Sigmoid colon (tissue), 7 donors: ENCODE data around the gene JOSD2. TPM values are rescaled to one million over a fixed set of nuclear protein-coding genes. Genes with fewer than 3 reads are reported as not detected.

Experiments used
- DNase-seq: peaks from one replicate; pipeline ENCODE4 v3.0.0-alpha.2; 2019
- H3K27ac ChIP-seq, 4 donors: fragments of 200-600 bp; sonication (generic); one replicate each; pipeline ENCODE4 v1.5.1; 2016 to 2019; ENCODE audit warnings: mild to moderate bottlenecking in 1 of 4
- H3K27me3 ChIP-seq, 3 donors: fragments of 200-600 bp; sonication (generic); one replicate each; pipeline ENCODE4 v1.5.1; 2019; ENCODE audit warnings: mild to moderate bottlenecking in 1 of 3
- H3K36me3 ChIP-seq, 4 donors: fragments of 200-600 bp; sonication (generic); one replicate each; pipeline ENCODE4 v1.5.1; 2016 to 2019
- H3K4me1 ChIP-seq, 4 donors: fragments of 200-600 bp; sonication (generic); one replicate each; pipeline ENCODE4 v1.5.1; 2017 to 2019
- H3K4me3 ChIP-seq, 4 donors: fragments of 200-600 bp; sonication (generic); one replicate each; pipeline ENCODE4 v1.5.1; 2017 to 2019; ENCODE audit warnings: mild to moderate bottlenecking in 2 of 4, moderate library complexity in 1 of 4
- H3K9me3 ChIP-seq, 4 donors: fragments of 200-600 bp in 3 of 4; sonication (generic) in 3 of 4; one replicate each; pipeline versions ENCODE4 v1.5.1 to v1.6.1; 2013 to 2019
- EP300 ChIP-seq, 4 donors: sonication (generic); formaldehyde crosslinking; IDR thresholded peaks; one replicate each; pipeline ENCODE4 v1.6.1; 2017; ENCODE audit warnings: antibody characterized with exemption in 4 of 4
- POLR2A ChIP-seq, 2 donors: fragments of 450-650 bp; IDR thresholded peaks; one replicate each; pipeline ENCODE4 v1.6.1; 2016; ENCODE audit warnings: antibody characterized with exemption in 2 of 2, mild to moderate bottlenecking in 2 of 2, moderate library complexity in 2 of 2
- POLR2AphosphoS5 ChIP-seq, 4 donors: sonication (generic); formaldehyde crosslinking; IDR thresholded peaks; one replicate each; pipeline ENCODE4 v1.6.1; 2017; ENCODE audit warnings: antibody characterized with exemption in 4 of 4
- WGBS, 2 donors: extraction: QIAGEN DNeasy Blood & Tissue Kit; methylation state at CpG; one replicate each; pipeline ENCODE4 v1.1.7; 2013; 5-methylcytosine and 5-hydroxymethylcytosine counted together
- intact Hi-C: fragments of 100-400 bp; cut with DNase I; formaldehyde crosslinking; loops from one replicate; pipeline ENCODE4 v1.15.1; 2023
- polyA plus RNA-seq, 3 donors: library from polyadenylated mRNA; stranded (reverse); fragments of 200-250 nt; gene quantifications; one replicate each; pipeline ENCODE4 v1.2.3, GENCODE V29; 2013
- total RNA-seq, 4 donors: library from RNA; depleted of rRNA; stranded (reverse); fragments of >200 nt; gene quantifications; one replicate each; pipeline ENCODE4 v1.1.0, GENCODE V29; 2016
- TF ChIP-seq, protein P1 (sequence below), 4 experiments: fragments of 450-650 bp in 3 of 4; fragments of 200-600 bp in 1 of 4; IDR thresholded peaks; one replicate each; pipeline ENCODE4 v1.5.1; 2016 to 2019; ENCODE audit warnings: antibody characterized with exemption in 4 of 4, mild to moderate bottlenecking in 3 of 4, moderate library complexity in 2 of 4
- donor health status: healthy with polysubstance abuse.
- donor health status: Bipolar disorder and iron deficiency.
- donor health status: healthy.

The JOSD2 gene
- total and polyA plus RNA-seq, 7 donors: 23.5 to 85.1 (median 47.9) TPM

DNA sequence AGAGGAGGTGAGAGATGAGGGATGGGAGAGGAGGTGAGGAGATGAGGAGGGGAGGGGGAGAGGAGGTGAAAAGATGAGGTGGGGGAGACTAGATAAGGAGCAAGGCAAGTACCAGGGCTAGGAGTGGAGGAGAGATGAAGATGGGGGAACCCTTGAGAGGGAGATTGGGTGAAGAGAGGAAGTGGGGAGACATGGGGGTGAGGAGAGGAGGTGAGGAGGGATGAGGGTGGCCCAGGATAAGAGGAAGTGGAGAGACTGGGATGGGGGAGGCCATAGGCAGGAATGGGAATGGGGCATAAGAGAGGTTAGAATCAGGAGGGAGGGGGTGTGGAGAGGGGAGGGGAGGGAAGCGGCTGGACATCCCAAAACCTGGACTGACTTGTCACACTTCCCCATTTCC lies 51.4 kb downstream of the JOSD2 start:
- H3K36me3 ChIP-seq: no peaks in the 10 kb centered on the region
- no peak overlapping the region for H3K27ac ChIP-seq
- no peaks in the 10 kb centered on the region for H3K9me3 ChIP-seq
- 20 to 62% methylated on average over 1 of the region's 1 CpG for WGBS, 2 donors
- no peak for TF ChIP-seq POLR2AphosphoS5 (IDR thresholded peaks at IDR 0.05)
- peaks cover 4 to 50% (median 26%) of the 10 kb centered on the region in 3 donors for H3K27me3 ChIP-seq
- no peaks in the 10 kb centered on the region for H3K4me1 ChIP-seq
- no peak overlapping the region for H3K4me3 ChIP-seq
- intact Hi-C loops: loop anchor here (2.0 kb wide), 1 partner anchor 91 kb away; no protein-coding TSS in a partner anchor
- DNase-seq: no peak

DNA sequence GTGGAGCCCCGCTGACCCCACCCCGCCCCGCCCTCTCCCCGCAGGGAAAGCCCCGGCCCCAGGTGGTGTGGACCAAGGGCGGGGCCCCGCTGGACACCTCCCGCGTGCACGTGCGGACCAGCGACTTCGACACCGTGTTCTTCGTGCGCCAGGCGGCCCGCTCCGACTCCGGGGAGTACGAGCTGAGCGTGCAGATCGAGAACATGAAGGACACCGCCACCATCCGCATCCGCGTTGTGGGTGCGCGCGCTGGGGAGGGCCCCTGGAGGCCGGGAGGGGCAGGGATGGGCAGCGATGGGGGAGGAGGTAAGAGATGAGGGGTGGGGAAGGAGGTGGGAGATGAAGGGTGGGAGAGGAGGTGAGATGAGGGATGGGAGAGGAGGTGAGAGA lies 51.9 kb downstream of the JOSD2 start:
- intact Hi-C loops: no loop called here
- Histone ChIP-seq H3K4me1 (no peaks in the 10 kb centered on the region), H3K36me3 (no peaks in the 10 kb centered on the region), H3K4me3 (no peak overlapping the region), H3K27me3 (peaks cover 4 to 50% (median 26%) of the 10 kb centered on the region in 3 donors), H3K9me3 (no peaks in the 10 kb centered on the region), H3K27ac (no peak overlapping the region)
- WGBS, 2 donors: 41 to 60% methylated on average over 32 of the region's 32 CpGs
- no peak for TF ChIP-seq EP300 (IDR thresholded peaks at IDR 0.05)
- TF ChIP-seq, protein P1, sequence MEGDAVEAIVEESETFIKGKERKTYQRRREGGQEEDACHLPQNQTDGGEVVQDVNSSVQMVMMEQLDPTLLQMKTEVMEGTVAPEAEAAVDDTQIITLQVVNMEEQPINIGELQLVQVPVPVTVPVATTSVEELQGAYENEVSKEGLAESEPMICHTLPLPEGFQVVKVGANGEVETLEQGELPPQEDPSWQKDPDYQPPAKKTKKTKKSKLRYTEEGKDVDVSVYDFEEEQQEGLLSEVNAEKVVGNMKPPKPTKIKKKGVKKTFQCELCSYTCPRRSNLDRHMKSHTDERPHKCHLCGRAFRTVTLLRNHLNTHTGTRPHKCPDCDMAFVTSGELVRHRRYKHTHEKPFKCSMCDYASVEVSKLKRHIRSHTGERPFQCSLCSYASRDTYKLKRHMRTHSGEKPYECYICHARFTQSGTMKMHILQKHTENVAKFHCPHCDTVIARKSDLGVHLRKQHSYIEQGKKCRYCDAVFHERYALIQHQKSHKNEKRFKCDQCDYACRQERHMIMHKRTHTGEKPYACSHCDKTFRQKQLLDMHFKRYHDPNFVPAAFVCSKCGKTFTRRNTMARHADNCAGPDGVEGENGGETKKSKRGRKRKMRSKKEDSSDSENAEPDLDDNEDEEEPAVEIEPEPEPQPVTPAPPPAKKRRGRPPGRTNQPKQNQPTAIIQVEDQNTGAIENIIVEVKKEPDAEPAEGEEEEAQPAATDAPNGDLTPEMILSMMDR (IDR thresholded peaks at IDR 0.05): no peak
- no peak for TF ChIP-seq POLR2AphosphoS5 (IDR thresholded peaks at IDR 0.05)
- TF ChIP-seq POLR2A (IDR thresholded peaks at IDR 0.05): no peak
- DNase-seq: no peak

DNA sequence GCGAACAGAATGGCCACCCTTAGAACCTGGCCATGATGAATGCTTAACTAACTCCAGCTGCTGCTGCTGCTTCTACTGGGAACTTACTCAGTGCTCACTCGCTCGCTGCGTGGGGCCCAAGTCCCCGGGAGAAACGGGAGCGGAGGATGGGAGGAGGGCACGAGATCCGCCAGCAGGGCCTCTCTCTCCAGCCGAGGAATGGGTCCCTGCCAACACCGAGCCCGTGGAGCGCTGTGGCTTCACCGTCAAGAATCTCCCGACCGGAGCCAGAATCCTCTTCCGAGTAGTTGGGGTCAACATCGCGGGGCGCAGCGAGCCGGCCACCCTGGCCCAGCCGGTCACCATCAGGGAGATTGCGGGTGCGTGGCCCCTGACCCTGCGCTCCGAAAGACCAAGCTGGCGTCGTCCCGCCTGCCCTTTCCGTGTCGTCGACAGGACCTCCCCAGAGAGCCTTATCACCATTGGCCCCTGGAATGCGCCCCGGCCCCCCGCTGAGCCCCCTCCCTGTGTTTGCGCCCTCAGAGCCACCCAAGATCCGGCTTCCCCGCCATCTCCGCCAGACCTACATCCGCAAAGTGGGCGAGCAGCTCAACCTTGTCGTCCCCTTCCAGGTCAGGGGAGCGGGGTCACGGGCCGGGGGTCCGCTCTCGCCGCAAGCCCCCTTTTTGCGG lies 52.5 kb downstream of the JOSD2 start:
- no peak overlapping the region for H3K4me3 ChIP-seq
- no peak overlapping the region for H3K27ac ChIP-seq
- DNase-seq: no peak
- WGBS, 2 donors: 41 to 48% methylated on average over 50 of the region's 50 CpGs
- TF ChIP-seq EP300 (IDR thresholded peaks at IDR 0.05) (no peak), POLR2A (IDR thresholded peaks at IDR 0.05) (no peak), POLR2AphosphoS5 (IDR thresholded peaks at IDR 0.05) (no peak)
- TF ChIP-seq, protein P1 (IDR thresholded peaks at IDR 0.05): no peak
- intact Hi-C loops: no loop called here
- no peaks in the 10 kb centered on the region for H3K4me1 ChIP-seq
- no peaks in the 10 kb centered on the region for H3K9me3 ChIP-seq
- H3K27me3 ChIP-seq: peaks cover 4 to 50% (median 26%) of the 10 kb centered on the region in 3 donors
- no peaks in the 10 kb centered on the region for H3K36me3 ChIP-seq

DNA sequence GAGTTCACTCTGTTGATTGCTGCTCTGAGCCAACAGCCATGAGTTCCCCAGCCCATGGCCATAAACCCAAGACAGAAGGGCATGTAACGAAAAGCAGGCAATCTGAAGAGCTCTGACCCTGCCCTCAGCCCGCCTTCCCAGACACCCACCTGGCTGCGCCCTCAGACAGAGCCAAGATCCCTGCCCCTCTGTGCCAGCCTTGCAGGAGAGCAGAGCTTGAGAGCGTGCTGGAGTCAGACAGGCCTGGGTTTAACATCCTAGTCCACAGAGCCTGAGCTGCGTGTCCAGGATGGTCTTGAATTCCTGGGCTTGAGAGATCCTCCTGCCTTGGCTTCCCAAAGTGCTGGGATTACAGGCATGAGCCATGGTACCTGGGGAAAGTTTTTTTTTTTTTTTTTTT lies 53.7 kb downstream of the JOSD2 start:
- TF ChIP-seq EP300 (IDR thresholded peaks at IDR 0.05) (no peak), POLR2AphosphoS5 (IDR thresholded peaks at IDR 0.05) (no peak), POLR2A (IDR thresholded peaks at IDR 0.05) (no peak)
- TF ChIP-seq, protein P1 (IDR thresholded peaks at IDR 0.05): no peak
- intact Hi-C loops: no loop called here
- WGBS, 2 donors: 87% methylated on average over 5 of the region's 5 CpGs
- DNase-seq: no peak
- no peak overlapping the region for H3K4me3 ChIP-seq
- no peaks in the 10 kb centered on the region for H3K9me3 ChIP-seq
- no peaks in the 10 kb centered on the region for H3K36me3 ChIP-seq
- peaks cover 4 to 50% (median 26%) of the 10 kb centered on the region in 3 donors for H3K27me3 ChIP-seq
- H3K4me1 ChIP-seq: no peaks in the 10 kb centered on the region
- H3K27ac ChIP-seq: no peak overlapping the region

Other genes with a start within 250 kb of the JOSD2 start
- under 1 TPM in 2 of 4 donors, not detected in 2; 0.36 to 0.83 TPM for gene KCNC3, start 181.8 kb downstream of the JOSD2 start, total RNA-seq
- gene KCNC3, start 181.8 kb downstream of the JOSD2 start, polyA plus RNA-seq: 1 to 10 TPM in 1 of 3 donors, under 1 TPM in 1, not detected in 1; 0.92 to 1.6 TPM
- under 1 TPM in 2 of 4 donors, not detected in 2; 0.55 to 0.95 TPM for gene NAPSA, start 145.6 kb downstream of the JOSD2 start, total RNA-seq
- gene NAPSA, start 145.6 kb downstream of the JOSD2 start, polyA plus RNA-seq: 1 to 10 TPM in 2 of 3 donors, under 1 TPM in 1; 0.69 to 2.4 (median 2.0) TPM
- gene NR1H2, start 134.7 kb downstream of the JOSD2 start, total RNA-seq: 100 to 1,000 TPM in 3 of 4 donors, 10 to 100 TPM in 1; 92.5 to 143 (median 109) TPM
- 10 to 100 TPM; 58.9 to 72.8 (median 65.4) TPM for gene NR1H2, start 134.7 kb downstream of the JOSD2 start, polyA plus RNA-seq
- gene POLD1, start 126.8 kb downstream of the JOSD2 start, total RNA-seq: 10 to 100 TPM in 3 of 4 donors, 1 to 10 TPM in 1; 9.6 to 20.5 (median 10.0) TPM
- gene POLD1, start 126.8 kb downstream of the JOSD2 start, polyA plus RNA-seq: 10 to 100 TPM; 10.8 to 44.2 (median 19.0) TPM
- 1 to 10 TPM in 1 of 4 donors, not detected in 3; 3.0 TPM for gene SPIB, start 92.3 kb downstream of the JOSD2 start, total RNA-seq
- gene SPIB, start 92.3 kb downstream of the JOSD2 start, polyA plus RNA-seq: 10 to 100 TPM; 22.8 to 58.1 (median 44.6) TPM
- gene MYBPC2, start 78.3 kb downstream of the JOSD2 start, total RNA-seq: not detected
- under 1 TPM in 1 of 3 donors, not detected in 2; 0.95 TPM for gene MYBPC2, start 78.3 kb downstream of the JOSD2 start, polyA plus RNA-seq
- gene EMC10, start 34.7 kb downstream of the JOSD2 start, total RNA-seq: 10 to 100 TPM; 38.5 to 48.5 (median 42.3) TPM
- 100 to 1,000 TPM in 1 of 3 donors, 10 to 100 TPM in 2; 34.2 to 140 (median 41.8) TPM for gene EMC10, start 34.7 kb downstream of the JOSD2 start, polyA plus RNA-seq
- 1 to 10 TPM in 2 of 4 donors, under 1 TPM in 1, not detected in 1; 0.36 to 7.1 (median 1.2) TPM for gene GARIN5A, start 34.3 kb downstream of the JOSD2 start, total RNA-seq
- gene GARIN5A, start 34.3 kb downstream of the JOSD2 start, polyA plus RNA-seq: 1 to 10 TPM in 2 of 3 donors, not detected in 1; 1.6 to 2.8 TPM
- not detected for gene ASPDH, start 2.7 kb upstream of the JOSD2 start, total RNA-seq
- not detected for gene ASPDH, start 2.7 kb upstream of the JOSD2 start, polyA plus RNA-seq
- 1 to 10 TPM; 2.2 to 2.7 (median 2.4) TPM for gene LRRC4B, start 57.2 kb upstream of the JOSD2 start, total RNA-seq
- gene LRRC4B, start 57.2 kb upstream of the JOSD2 start, polyA plus RNA-seq: 1 to 10 TPM in 1 of 3 donors, under 1 TPM in 1, not detected in 1; 0.23 to 2.8 TPM
- under 1 TPM; 0.28 to 0.66 (median 0.38) TPM for gene SYT3, start 128.7 kb upstream of the JOSD2 start, total RNA-seq
- under 1 TPM in 2 of 3 donors, not detected in 1; under 0.01 to 0.38 TPM for gene SYT3, start 128.7 kb upstream of the JOSD2 start, polyA plus RNA-seq
- gene C19orf81, start 138.3 kb upstream of the JOSD2 start, total RNA-seq: not detected
- gene C19orf81, start 138.3 kb upstream of the JOSD2 start, polyA plus RNA-seq: not detected
- 1 to 10 TPM in 2 of 4 donors, under 1 TPM in 2; under 0.01 to 1.2 (median 0.54) TPM for gene SHANK1, start 208.6 kb upstream of the JOSD2 start, total RNA-seq
- gene SHANK1, start 208.6 kb upstream of the JOSD2 start, polyA plus RNA-seq: under 1 TPM in 1 of 3 donors, not detected in 2; 0.19 TPM
- gene CLEC11A, start 212.2 kb upstream of the JOSD2 start, total RNA-seq: 10 to 100 TPM in 3 of 4 donors, 1 to 10 TPM in 1; 9.5 to 20.2 (median 14.6) TPM
- gene CLEC11A, start 212.2 kb upstream of the JOSD2 start, polyA plus RNA-seq: 1 to 10 TPM; 2.1 to 6.1 (median 3.6) TPM